ENCODE results near the gene BIRC5. TPM values are rescaled to one million over a fixed set of nuclear protein-coding genes. Genes with fewer than 3 reads are reported as not detected.
A peak's percentile ranks its signal among the peaks of the same experiment; 100 is the strongest.

The BIRC5 gene
- total RNA-seq, 1 donor from 2014 or later: 12.3 TPM

DNA sequence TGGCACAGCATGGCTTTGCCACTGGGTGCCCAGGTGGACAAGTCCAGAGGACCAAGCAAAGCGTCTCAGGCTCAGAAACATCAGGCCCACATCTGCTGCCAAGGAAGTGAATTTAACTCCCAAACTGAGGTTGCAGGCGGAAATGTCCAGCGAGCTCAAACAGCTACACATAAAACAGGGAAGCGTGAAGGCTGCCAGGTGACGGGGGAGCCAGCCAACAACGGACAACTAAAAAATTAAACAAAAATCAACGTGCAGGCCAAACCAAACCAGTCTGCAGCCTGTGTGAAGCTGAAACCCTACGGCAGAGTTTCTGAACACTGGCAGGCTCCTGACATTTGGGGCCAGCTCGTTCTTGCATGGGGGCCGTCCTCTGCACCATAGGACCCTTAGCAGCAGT is 29.7 kb upstream of the BIRC5 start:
- no peaks in the 10 kb centered on the region for H3K27me3 Mint-ChIP-seq (ENCODE audit: unreplicated experiment)
- no peaks in the 10 kb centered on the region for H3K9me3 Mint-ChIP-seq (ENCODE audit: unreplicated experiment)
- DNase-seq (ENCODE audit: extremely low spot score, unreplicated experiment): no peak
- peaks cover 33% of the 10 kb centered on the region for H3K4me1 Mint-ChIP-seq (ENCODE audit: unreplicated experiment)
- no peaks in the 10 kb centered on the region for H3K36me3 Mint-ChIP-seq (ENCODE audit: unreplicated experiment)
- H3K27ac Mint-ChIP-seq (ENCODE audit: unreplicated experiment): no peak overlapping the region
- TF ChIP-seq, protein P1, sequence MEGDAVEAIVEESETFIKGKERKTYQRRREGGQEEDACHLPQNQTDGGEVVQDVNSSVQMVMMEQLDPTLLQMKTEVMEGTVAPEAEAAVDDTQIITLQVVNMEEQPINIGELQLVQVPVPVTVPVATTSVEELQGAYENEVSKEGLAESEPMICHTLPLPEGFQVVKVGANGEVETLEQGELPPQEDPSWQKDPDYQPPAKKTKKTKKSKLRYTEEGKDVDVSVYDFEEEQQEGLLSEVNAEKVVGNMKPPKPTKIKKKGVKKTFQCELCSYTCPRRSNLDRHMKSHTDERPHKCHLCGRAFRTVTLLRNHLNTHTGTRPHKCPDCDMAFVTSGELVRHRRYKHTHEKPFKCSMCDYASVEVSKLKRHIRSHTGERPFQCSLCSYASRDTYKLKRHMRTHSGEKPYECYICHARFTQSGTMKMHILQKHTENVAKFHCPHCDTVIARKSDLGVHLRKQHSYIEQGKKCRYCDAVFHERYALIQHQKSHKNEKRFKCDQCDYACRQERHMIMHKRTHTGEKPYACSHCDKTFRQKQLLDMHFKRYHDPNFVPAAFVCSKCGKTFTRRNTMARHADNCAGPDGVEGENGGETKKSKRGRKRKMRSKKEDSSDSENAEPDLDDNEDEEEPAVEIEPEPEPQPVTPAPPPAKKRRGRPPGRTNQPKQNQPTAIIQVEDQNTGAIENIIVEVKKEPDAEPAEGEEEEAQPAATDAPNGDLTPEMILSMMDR (IDR thresholded peaks at IDR 0.05): no peak
- H3K4me3 Mint-ChIP-seq (ENCODE audit: unreplicated experiment): no peak overlapping the region

DNA sequence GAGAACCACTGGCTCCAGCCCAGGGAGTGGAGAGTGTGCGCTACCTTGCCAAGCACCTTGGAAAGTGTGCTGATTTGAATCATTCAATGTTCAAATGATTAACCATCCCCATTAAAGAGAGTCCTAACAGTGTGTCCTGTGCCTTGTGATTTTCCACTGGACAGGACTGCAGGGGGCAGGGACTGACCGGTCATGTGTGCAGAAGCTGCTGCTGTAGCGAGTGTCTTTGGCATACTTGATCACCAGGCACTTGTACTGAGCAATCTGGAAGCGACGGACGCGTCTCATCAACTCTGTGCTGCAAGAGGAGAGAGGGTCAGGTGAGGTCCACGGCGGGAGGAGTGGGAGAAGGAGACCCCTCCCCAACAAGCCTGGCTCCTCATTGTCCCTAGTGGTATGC is 29.2 kb upstream of the BIRC5 start:
- TF ChIP-seq, protein P1 (IDR thresholded peaks at IDR 0.05): no peak
- no peak for DNase-seq (ENCODE audit: extremely low spot score, unreplicated experiment)
- H3K36me3 Mint-ChIP-seq (ENCODE audit: unreplicated experiment): no peaks in the 10 kb centered on the region
- no peak overlapping the region for H3K27ac Mint-ChIP-seq (ENCODE audit: unreplicated experiment)
- H3K27me3 Mint-ChIP-seq (ENCODE audit: unreplicated experiment): no peaks in the 10 kb centered on the region
- no peak overlapping the region for H3K4me3 Mint-ChIP-seq (ENCODE audit: unreplicated experiment)
- H3K9me3 Mint-ChIP-seq (ENCODE audit: unreplicated experiment): no peaks in the 10 kb centered on the region
- H3K4me1 Mint-ChIP-seq (ENCODE audit: unreplicated experiment): peaks cover 29% of the 10 kb centered on the region

GRCh38 chr17:78185981-78186691 is 27.9 kb upstream of the BIRC5 start:
- TF ChIP-seq, protein P1 (IDR thresholded peaks at IDR 0.05): no peak
- peak overlapping the region; percentile 71 for H3K4me3 Mint-ChIP-seq (ENCODE audit: unreplicated experiment)
- no peak overlapping the region for H3K27ac Mint-ChIP-seq (ENCODE audit: unreplicated experiment)
- peak; percentile 83 for DNase-seq (ENCODE audit: extremely low spot score, unreplicated experiment)
- H3K27me3 Mint-ChIP-seq (ENCODE audit: unreplicated experiment): no peaks in the 10 kb centered on the region
- peaks cover 3% of the 10 kb centered on the region for H3K36me3 Mint-ChIP-seq (ENCODE audit: unreplicated experiment)
- no peaks in the 10 kb centered on the region for H3K9me3 Mint-ChIP-seq (ENCODE audit: unreplicated experiment)
- peaks cover 25% of the 10 kb centered on the region for H3K4me1 Mint-ChIP-seq (ENCODE audit: unreplicated experiment)

- Mint-ChIP-seq H3K27me3 (ENCODE audit: unreplicated experiment) (no peaks in the 10 kb centered on the region), H3K4me1 (ENCODE audit: unreplicated experiment) (peaks cover 25% of the 10 kb centered on the region), H3K9me3 (ENCODE audit: unreplicated experiment) (no peaks in the 10 kb centered on the region), H3K4me3 (ENCODE audit: unreplicated experiment) (peak within 1 kb of the TSS; percentile 89), H3K36me3 (ENCODE audit: unreplicated experiment) (peaks cover 3% of the 10 kb centered on the region), H3K27ac (ENCODE audit: unreplicated experiment) (peak within 1 kb of the TSS; percentile 81)
- peak; percentile 100 for DNase-seq (ENCODE audit: extremely low spot score, unreplicated experiment)
- TF ChIP-seq, protein P1 (IDR thresholded peaks at IDR 0.05): peak; percentile 87
These were observed 27.1 kb upstream of the BIRC5 start, which contains the start of the genes AFMID and TK1 for GRCh38 chr17:78186692-78187595. TSS of gene AFMID (plus strand) at chr17:78187362. CDS start at chr17:78187371, 9 bp downstream. TSS of gene TK1 (minus strand) at chr17:78187052. CDS start at chr17:78186994, 58 bp downstream.

DNA sequence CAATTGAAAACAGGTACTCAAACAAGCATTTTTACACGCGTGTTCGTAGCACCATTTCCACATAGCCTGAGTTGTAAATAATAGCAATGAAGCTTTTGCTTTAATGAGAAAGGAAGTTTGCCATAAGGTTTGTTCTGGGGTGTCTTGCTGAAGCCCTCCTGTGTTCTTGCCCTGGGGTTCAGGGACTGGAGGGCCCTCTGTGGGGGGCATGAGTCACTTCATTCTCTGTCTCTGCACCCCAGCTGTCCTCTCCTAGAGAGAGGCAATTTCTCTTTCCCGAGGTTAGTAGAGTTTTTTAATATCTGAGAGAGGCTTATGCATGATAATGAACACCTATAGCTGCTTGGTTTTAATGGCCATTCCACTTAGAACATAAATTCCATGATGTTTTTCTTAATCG is 17.3 kb upstream of the BIRC5 start:
- Mint-ChIP-seq H3K4me3 (ENCODE audit: unreplicated experiment) (no peak overlapping the region), H3K36me3 (ENCODE audit: unreplicated experiment) (peaks cover 3% of the 10 kb centered on the region), H3K9me3 (ENCODE audit: unreplicated experiment) (no peaks in the 10 kb centered on the region), H3K27me3 (ENCODE audit: unreplicated experiment) (no peaks in the 10 kb centered on the region), H3K4me1 (ENCODE audit: unreplicated experiment) (peaks cover 26% of the 10 kb centered on the region), H3K27ac (ENCODE audit: unreplicated experiment) (no peak overlapping the region)
- DNase-seq (ENCODE audit: extremely low spot score, unreplicated experiment): no peak
- TF ChIP-seq, protein P1 (IDR thresholded peaks at IDR 0.05): no peak
